ENCODE results near the gene SLC34A1.
A peak's percentile ranks its signal among the peaks of the same experiment; 100 is the strongest.

Gene SLC34A1

DNA sequence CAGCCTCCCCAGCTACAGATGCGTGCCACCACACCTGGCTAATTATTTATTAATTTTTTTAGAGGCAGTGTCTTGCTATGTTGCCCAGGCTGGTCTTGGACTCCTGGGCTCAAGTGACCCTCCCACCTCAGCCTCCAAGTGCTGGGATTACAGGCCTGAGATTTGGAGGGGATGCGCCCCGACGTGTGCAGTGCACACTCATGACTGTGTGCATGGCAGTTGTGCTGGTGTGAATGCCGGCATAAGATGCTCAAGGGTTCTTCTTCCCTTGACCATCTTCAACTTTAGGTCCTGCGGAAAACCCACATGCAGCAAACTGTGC is 3.5 kb upstream of the SLC34A1 start:
- H3K4me3 ChIP-seq (replicated peaks; ENCODE audit: low read depth, low read length) = no peak overlapping the region
- TF ChIP-seq, protein P1, sequence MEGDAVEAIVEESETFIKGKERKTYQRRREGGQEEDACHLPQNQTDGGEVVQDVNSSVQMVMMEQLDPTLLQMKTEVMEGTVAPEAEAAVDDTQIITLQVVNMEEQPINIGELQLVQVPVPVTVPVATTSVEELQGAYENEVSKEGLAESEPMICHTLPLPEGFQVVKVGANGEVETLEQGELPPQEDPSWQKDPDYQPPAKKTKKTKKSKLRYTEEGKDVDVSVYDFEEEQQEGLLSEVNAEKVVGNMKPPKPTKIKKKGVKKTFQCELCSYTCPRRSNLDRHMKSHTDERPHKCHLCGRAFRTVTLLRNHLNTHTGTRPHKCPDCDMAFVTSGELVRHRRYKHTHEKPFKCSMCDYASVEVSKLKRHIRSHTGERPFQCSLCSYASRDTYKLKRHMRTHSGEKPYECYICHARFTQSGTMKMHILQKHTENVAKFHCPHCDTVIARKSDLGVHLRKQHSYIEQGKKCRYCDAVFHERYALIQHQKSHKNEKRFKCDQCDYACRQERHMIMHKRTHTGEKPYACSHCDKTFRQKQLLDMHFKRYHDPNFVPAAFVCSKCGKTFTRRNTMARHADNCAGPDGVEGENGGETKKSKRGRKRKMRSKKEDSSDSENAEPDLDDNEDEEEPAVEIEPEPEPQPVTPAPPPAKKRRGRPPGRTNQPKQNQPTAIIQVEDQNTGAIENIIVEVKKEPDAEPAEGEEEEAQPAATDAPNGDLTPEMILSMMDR (IDR thresholded peaks at IDR 0.05; ENCODE audit: low read depth, low read length, missing control alignments) = no peak
- no peak for DNase-seq (ENCODE audit: extremely low read depth, low read depth)

DNA sequence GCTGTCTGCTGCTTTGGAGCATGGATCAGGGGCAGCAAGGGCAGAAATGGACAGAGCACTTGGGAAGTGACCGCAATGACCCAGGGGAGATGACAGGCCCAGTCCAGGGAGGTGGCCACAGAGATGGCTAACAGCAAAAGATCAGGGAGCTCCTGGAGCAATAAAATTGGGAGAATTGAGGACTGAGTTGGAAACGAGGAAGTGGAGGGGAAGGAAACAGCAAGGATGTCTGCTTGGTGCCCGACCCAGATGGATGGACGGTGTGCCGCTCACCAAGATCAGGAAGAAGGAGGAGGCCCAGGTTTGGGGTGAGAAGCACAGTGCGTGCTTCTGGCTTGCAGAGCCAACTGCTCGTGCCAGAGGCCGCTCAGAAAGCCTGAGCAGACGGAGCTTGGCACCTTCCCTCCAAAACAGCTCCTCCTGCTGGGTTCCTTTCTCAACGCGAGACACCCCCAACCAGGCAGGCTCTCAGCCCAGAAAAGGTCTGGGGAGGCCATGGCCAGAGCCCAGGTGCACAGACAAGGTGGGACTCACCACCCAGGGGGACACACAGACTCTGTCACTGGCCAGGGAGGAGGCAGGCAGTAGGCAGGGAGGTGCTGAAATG is 1.7 kb upstream of the SLC34A1 start:
- TF ChIP-seq, protein P1 (IDR thresholded peaks at IDR 0.05; ENCODE audit: low read depth, low read length, missing control alignments) = peak; percentile 42
- no peak overlapping the region for H3K4me3 ChIP-seq (replicated peaks; ENCODE audit: low read depth, low read length)
- DNase-seq (ENCODE audit: extremely low read depth, low read depth) = no peak

DNA sequence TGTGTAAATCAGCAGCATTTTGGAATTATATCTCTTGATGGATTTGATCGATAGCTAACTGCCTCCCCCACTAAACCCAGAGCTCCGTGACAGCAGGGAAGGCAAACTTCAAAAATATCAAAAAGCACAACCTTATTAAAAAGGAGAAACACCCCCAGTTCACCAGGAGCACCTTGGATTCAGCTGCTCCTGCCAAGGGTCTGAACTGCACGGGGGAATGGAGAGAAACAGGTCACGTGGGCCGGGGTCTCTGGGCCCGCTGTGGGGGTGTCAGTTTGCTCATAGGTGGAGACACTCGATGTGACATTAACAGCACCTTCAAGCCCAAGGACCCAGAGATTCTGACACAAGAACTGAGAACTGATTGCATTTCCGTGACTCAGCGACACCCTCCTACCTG is 1.1 kb upstream of the SLC34A1 start:
- H3K4me3 ChIP-seq (replicated peaks; ENCODE audit: low read depth, low read length) = no peak overlapping the region
- no peak for DNase-seq (ENCODE audit: extremely low read depth, low read depth)
- TF ChIP-seq, protein P1 (IDR thresholded peaks at IDR 0.05; ENCODE audit: low read depth, low read length, missing control alignments) = no peak

DNA sequence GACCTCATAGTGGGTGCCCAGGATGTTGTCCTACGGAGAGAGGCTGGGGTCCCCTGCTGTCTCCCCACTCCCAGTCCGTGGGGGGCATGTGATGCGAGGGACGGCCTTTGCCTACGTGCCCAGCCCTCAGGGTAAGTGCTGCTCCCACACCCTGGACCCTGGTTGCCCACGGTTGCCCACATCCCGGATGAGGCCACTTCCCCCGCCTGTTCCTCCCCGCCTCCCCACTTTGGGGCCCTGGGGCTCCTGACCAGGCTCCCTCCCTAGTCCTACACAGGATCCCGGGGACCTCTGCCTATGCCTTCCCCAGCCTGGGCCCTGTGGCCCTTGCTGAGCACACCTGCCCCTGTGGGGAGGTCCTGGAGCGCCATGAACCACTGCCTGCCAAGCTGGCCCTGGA is 1.5 kb downstream of the SLC34A1 start:
- DNase-seq (ENCODE audit: extremely low read depth, low read depth) = no peak
- TF ChIP-seq, protein P1 (IDR thresholded peaks at IDR 0.05; ENCODE audit: low read depth, low read length, missing control alignments) = no peak

DNA sequence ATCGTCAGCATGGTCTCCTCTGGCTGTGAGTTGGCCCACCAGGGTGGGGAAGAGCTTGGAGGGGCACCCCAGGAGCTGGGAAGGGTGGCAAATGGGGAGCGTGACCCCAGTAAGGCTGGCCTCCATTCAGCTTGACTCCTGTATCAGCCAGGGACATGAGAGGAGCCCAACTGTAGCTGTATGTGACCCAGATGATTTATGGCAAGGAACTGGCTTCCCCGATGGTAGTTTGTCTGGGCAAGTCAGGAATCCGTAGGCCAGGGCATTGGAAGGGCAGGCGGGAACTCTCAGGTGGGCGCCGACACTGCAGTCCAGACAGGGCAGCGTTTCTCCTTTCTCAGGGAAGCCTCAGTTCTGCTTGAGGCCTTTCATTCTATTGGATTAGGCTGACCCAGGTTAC is 2.3 kb downstream of the SLC34A1 start:
- no peak for DNase-seq (ENCODE audit: extremely low read depth, low read depth)
- TF ChIP-seq, protein P1 (IDR thresholded peaks at IDR 0.05; ENCODE audit: low read depth, low read length, missing control alignments) = no peak
- H3K4me3 ChIP-seq (replicated peaks; ENCODE audit: low read depth, low read length) = no peak overlapping the region

More for the DNA sequence above, 1.5 kb downstream of the SLC34A1 start:
- no peak overlapping the region for H3K4me3 ChIP-seq (replicated peaks; ENCODE audit: low read depth, low read length)

DNA sequence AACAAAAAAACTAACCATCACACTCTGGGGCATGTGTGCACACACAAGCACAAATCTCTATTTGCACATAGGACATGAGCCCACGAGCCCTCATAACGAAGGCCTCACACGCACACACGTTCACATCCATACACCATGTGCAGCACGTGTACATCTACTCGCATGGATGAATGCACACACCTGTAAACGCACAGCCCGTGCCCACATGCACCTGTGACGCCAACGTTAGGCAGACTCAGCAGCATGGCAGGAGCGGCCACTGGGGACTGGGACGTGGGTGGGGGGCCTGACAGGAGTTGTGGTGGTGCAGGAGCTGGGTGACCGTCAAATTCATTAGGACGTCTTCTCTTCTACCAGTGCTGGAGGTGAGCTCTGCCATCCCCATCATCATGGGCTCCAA is 3.2 kb downstream of the SLC34A1 start:
- no peak for DNase-seq (ENCODE audit: extremely low read depth, low read depth)
- no peak overlapping the region for H3K4me3 ChIP-seq (replicated peaks; ENCODE audit: low read depth, low read length)
- TF ChIP-seq, protein P1 (IDR thresholded peaks at IDR 0.05; ENCODE audit: low read depth, low read length, missing control alignments) = no peak

DNA sequence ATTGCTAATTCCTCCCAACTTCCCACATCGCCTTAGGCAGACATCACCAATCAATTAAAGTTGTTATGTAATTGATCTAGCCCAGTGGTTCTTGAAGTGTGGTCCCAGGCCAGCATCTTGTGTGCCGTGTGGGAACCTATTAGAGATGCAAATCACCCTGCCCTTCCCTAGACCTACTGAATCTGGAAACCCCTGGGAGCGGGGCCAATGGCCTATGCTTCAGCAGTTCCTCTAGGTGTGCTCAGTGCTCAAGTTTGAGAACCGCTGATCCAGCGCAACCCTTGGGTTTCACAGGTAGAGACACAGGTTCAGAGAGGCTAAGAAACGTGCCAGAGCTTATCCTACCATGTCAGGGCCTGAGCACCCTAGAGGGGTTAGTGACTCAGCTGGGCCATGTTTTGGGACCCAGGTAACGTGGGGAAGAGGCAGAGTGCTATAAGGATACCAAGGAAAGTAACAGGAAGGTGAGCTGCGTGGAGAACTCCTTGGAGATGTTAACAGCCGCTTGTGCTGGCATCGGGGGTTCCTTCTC is 4.4 kb downstream of the SLC34A1 start:
- H3K4me3 ChIP-seq (replicated peaks; ENCODE audit: low read depth, low read length) = no peak overlapping the region
- TF ChIP-seq, protein P1 (IDR thresholded peaks at IDR 0.05; ENCODE audit: low read depth, low read length, missing control alignments) = no peak

More for the DNA sequence above, 4.4 kb downstream of the SLC34A1 start:
- DNase-seq (ENCODE audit: extremely low read depth, low read depth) = no peak
